Psoas muscle (tissue), 8 donors: ENCODE results near the gene ANKMY2. TPM values are rescaled to one million over a fixed set of nuclear protein-coding genes. Genes with fewer than 3 reads are reported as not detected.

ENCODE experiments used
- ATAC-seq, 4 donors: fragments of 200-7000 bp; cut with Tn5 transposase; one replicate each; pipeline ENCODE4 v1.9.1; 2020; ENCODE audit warnings: moderate library complexity in 3 of 4, mild to moderate bottlenecking in 2 of 4
- DNase-seq, 2 donors: peaks; one replicate each; pipeline ENCODE4 v3.0.0-alpha.2; 2020
- H3K27ac ChIP-seq: fragments of 200-600 bp; one replicate; pipeline ENCODE4 v1.8.0; 2022
- H3K27me3 ChIP-seq, 3 donors: fragments of 200-600 bp in 1 of 3; one replicate each; pipeline versions ENCODE4 v1.6.1 to v1.8.0; 2013 to 2022; ENCODE audit warnings: low read length in 2 of 3, mild to moderate bottlenecking in 2 of 3, moderate library complexity in 1 of 3; ENCODE audit not compliant: insufficient read depth in 3 of 3
- H3K36me3 ChIP-seq, 2 donors: fragments of 200-600 bp in 1 of 2; one replicate each; pipeline versions ENCODE4 v1.6.1 to v1.8.0; 2013 to 2022; ENCODE audit warnings: low read depth in 1 of 2, mild to moderate bottlenecking in 1 of 2, moderate library complexity in 1 of 2; ENCODE audit not compliant: insufficient read depth in 1 of 2
- H3K4me1 ChIP-seq: fragments of 200-600 bp; one replicate; pipeline ENCODE4 v1.8.0; 2022
- H3K4me3 ChIP-seq: fragments of 200-600 bp; one replicate; pipeline ENCODE4 v1.8.0; 2022; ENCODE audit warnings: mild to moderate bottlenecking
- H3K9me3 ChIP-seq: fragments of 200-600 bp; one replicate; pipeline ENCODE4 v1.8.0; 2022
- CTCF ChIP-seq: fragments of 200-600 bp; IDR thresholded peaks from one replicate; pipeline ENCODE4 v1.8.0; 2022; ENCODE audit warnings: antibody characterized with exemption
- WGBS, 3 donors: extraction: QIAGEN DNeasy Blood & Tissue Kit; methylation state at CpG; one replicate each; pipeline versions ENCODE4 v1.1.6 to v1.1.7; 2013; 5-methylcytosine and 5-hydroxymethylcytosine counted together
- intact Hi-C, 2 donors: fragments of 100-400 bp; cut with DNase I; formaldehyde crosslinking; loops; one replicate each; pipeline versions ENCODE4 v1.11.0 to v1.14.2; 2022
- polyA plus RNA-seq, 3 donors: library from polyadenylated mRNA; stranded (reverse); fragments of 200-250 nt; gene quantifications; one replicate each; pipeline ENCODE4 v1.2.3, GENCODE V29; 2013
- total RNA-seq, 4 donors: library from RNA; stranded (reverse); fragmentation: NEBNext Ultra II Directional in 2 of 4; extraction: Animal tissue kit (Norgen Biotek cat#: 25700) in 2 of 4; gene quantifications; one replicate each; pipeline versions ENCODE4 v1.2.1 to v1.2.4, GENCODE V29; 2021 to 2023
- donor health status: healthy with polysubstance abuse.
- donor health status: DM: no; HTN: no; CAD: no; lungs with moderate emphysema.
- donor health status: Bipolar disorder and iron deficiency.
- donor health status: healthy.
- donor health status: DM: yes; HTN: yes; CAD: no.
- donor health status: DM: no; HTN: no; CAD: no.
- donor health status: DM: no; HTN: no; CAD: no.
- donor health status: DM: yes; HTN: yes; CAD: no.

The ANKMY2 gene
- total and polyA plus RNA-seq, 7 donors: 4.5 to 16.2 (median 9.9) TPM

GRCh38 chr7:16581286-16581685, 64.3 kb downstream of the ANKMY2 start:
- ATAC-seq (no peak), DNase-seq (no peak)
- Histone ChIP-seq H3K27ac (no peak overlapping the region), H3K4me3 (no peak overlapping the region), H3K9me3 (no peaks in the 10 kb centered on the region), H3K27me3 (no peaks in the 10 kb centered on the region), H3K4me1 (no peaks in the 10 kb centered on the region), H3K36me3 (no peaks in the 10 kb centered on the region)
- WGBS, 3 donors: 32 to 50% (median 48%) methylated on average over 1 of the region's 1 CpG
- intact Hi-C loops: no loop called here
- TF ChIP-seq CTCF: no peak

- ATAC-seq (no peak), DNase-seq (no peak)
- WGBS, 3 donors: 64 to 74% (median 73%) methylated on average over 8 of the region's 8 CpGs
- Histone ChIP-seq H3K36me3 (no peaks in the 10 kb centered on the region), H3K27me3 (no peaks in the 10 kb centered on the region), H3K4me3 (no peak overlapping the region), H3K4me1 (no peaks in the 10 kb centered on the region), H3K27ac (no peak overlapping the region), H3K9me3 (no peaks in the 10 kb centered on the region)
- TF ChIP-seq CTCF: no peak
- intact Hi-C loops: no loop called here
These were observed 66.3 kb downstream of the ANKMY2 start for GRCh38 chr7:16579216-16579615.

GRCh38 chr7:16571941-16572340, 73.6 kb downstream of the ANKMY2 start:
- no peak for TF ChIP-seq CTCF
- Histone ChIP-seq H3K4me1 (no peaks in the 10 kb centered on the region), H3K9me3 (no peaks in the 10 kb centered on the region), H3K27ac (no peak overlapping the region), H3K4me3 (no peak overlapping the region), H3K27me3 (no peaks in the 10 kb centered on the region), H3K36me3 (no peaks in the 10 kb centered on the region)
- DNase-seq (no peak), ATAC-seq (no peak)
- WGBS, 3 donors: 80 to 84% (median 82%) methylated on average over 4 of the region's 4 CpGs
- intact Hi-C loops: no loop called here

GRCh38 chr7:16564909-16565426, 80.6 kb downstream of the ANKMY2 start:
- peak; percentile 77 for TF ChIP-seq CTCF
- 27 to 32% (median 28%) methylated on average over 13 of the region's 13 CpGs for whole genome bisulfite sequencing, 3 donors
- no peaks in the 10 kb centered on the region for H3K27me3 ChIP-seq
- intact Hi-C loops: loop anchor here (2.0 to 10.0 kb wide), 4 partner anchors 133 to 486 kb away; no protein-coding TSS in a partner anchor
- H3K36me3 ChIP-seq: no peaks in the 10 kb centered on the region
- ATAC-seq (peak in 2 of 4 donors; percentile 49 to 67), DNase-seq (no peak)
- no peak overlapping the region for H3K27ac ChIP-seq
- H3K9me3 ChIP-seq: no peaks in the 10 kb centered on the region
- H3K4me3 ChIP-seq: no peak overlapping the region
- H3K4me1 ChIP-seq: no peaks in the 10 kb centered on the region

- H3K27ac ChIP-seq: no peak overlapping the region
- 86 to 91% (median 89%) methylated on average over 4 of the region's 4 CpGs for WGBS, 3 donors
- ATAC-seq: no peak
These were observed 81.6 kb downstream of the ANKMY2 start for GRCh38 chr7:16564023-16564380.

More at GRCh38 chr7:16564023-16564380, 81.6 kb downstream of the ANKMY2 start:
- H3K27me3 ChIP-seq: no peaks in the 10 kb centered on the region
- no peaks in the 10 kb centered on the region for H3K4me1 ChIP-seq
- no peak overlapping the region for H3K4me3 ChIP-seq
- no peak for TF ChIP-seq CTCF
- intact Hi-C loops: loop anchor here (2.0 to 10.0 kb wide), 4 partner anchors 132 to 485 kb away; no protein-coding TSS in a partner anchor
- DNase-seq: no peak
- H3K36me3 ChIP-seq: no peaks in the 10 kb centered on the region
- no peaks in the 10 kb centered on the region for H3K9me3 ChIP-seq
